HepG2 (cell line): ENCODE measurements around the gene GPR137. TPM values are rescaled to one million over a fixed set of nuclear protein-coding genes. Genes with fewer than 3 reads are reported as not detected.

Experiments
- AGO2 ChIP-seq: fragments of 200-400 bp; formaldehyde crosslinking; optimal IDR thresholded peaks from 2 replicates; pipeline ENCODE3; 2017; ENCODE audit warnings: mild to moderate bottlenecking, low read depth, low read length, moderate library complexity
- AKAP8 ChIP-seq: sonication (generic); formaldehyde crosslinking; IDR thresholded peaks from 2 replicates; pipeline ENCODE4 v1.5.1; 2020; ENCODE audit warnings: mild to moderate bottlenecking, missing genetic modification reagents
- GZF1 ChIP-seq: sonication (generic); formaldehyde crosslinking; IDR thresholded peaks from 2 replicates; pipeline ENCODE4 v1.5.1; 2020; ENCODE audit warnings: mild to moderate bottlenecking, missing genetic modification reagents
- HNRNPK ChIP-seq: fragments of 200-400 bp; formaldehyde crosslinking; IDR thresholded peaks from 2 replicates; pipeline ENCODE4 v1.6.1; 2018; ENCODE audit warnings: low read length, low read depth, moderate library complexity, mild to moderate bottlenecking; ENCODE audit not compliant: poor library complexity, severe bottlenecking
- IRF1 ChIP-seq: sonication (generic); formaldehyde crosslinking; IDR thresholded peaks from 2 replicates; pipeline ENCODE4 v1.4.0; 2020; ENCODE audit warnings: low read depth, mild to moderate bottlenecking, missing genetic modification reagents
- KAT8 ChIP-seq: IDR thresholded peaks from 2 replicates; pipeline ENCODE4 v1.6.1; 2016; ENCODE audit warnings: missing genetic modification reagents, missing compliant biosample characterization
- MED8 ChIP-seq: sonication (generic); formaldehyde crosslinking; IDR thresholded peaks from 2 replicates; pipeline ENCODE4 v1.8.1; 2023; ENCODE audit warnings: mild to moderate bottlenecking, missing genetic modification reagents; ENCODE audit not compliant: insufficient replicate concordance
- NBN ChIP-seq: fragments of 450-650 bp; conservative IDR thresholded peaks from 2 replicates; pipeline ENCODE4 v1.6.1; 2017
- RBFOX2 ChIP-seq: fragments of 200-400 bp; formaldehyde crosslinking; IDR thresholded peaks from 2 replicates; pipeline ENCODE4 v1.6.1; 2017; ENCODE audit warnings: low read depth, mild to moderate bottlenecking, low read length
- SAFB2 ChIP-seq: sonication (generic); formaldehyde crosslinking; IDR thresholded peaks from 2 replicates; pipeline ENCODE4 v1.5.1; 2020; ENCODE audit warnings: missing genetic modification reagents, low read depth, mild to moderate bottlenecking, borderline replicate concordance
- SKI ChIP-seq: fragments of 450-650 bp; IDR thresholded peaks from one replicate; pipeline ENCODE4 v1.6.1; 2018; ENCODE audit warnings: mild to moderate bottlenecking; ENCODE audit not compliant: partially characterized antibody
- ZBTB7A ChIP-seq: sonication (generic); formaldehyde crosslinking; IDR thresholded peaks from 2 replicates; pipeline ENCODE4 v1.8.0; 2022; ENCODE audit warnings: mild to moderate bottlenecking, missing genetic modification reagents
- ZKSCAN1 ChIP-seq: fragments of 150-350 bp; IDR thresholded peaks from 2 replicates; pipeline ENCODE4 v1.6.1; 2014; ENCODE audit warnings: low read length
- ZNF224 ChIP-seq: sonication (generic); formaldehyde crosslinking; IDR thresholded peaks from 2 replicates; pipeline ENCODE4 v1.5.0; 2020; ENCODE audit warnings: mild to moderate bottlenecking, missing genetic modification reagents
- ZNF549 ChIP-seq: sonication (generic); formaldehyde crosslinking; IDR thresholded peaks from 2 replicates; pipeline ENCODE4 v1.5.0; 2020; ENCODE audit warnings: missing genetic modification reagents
- ZNF737 ChIP-seq: sonication (generic); formaldehyde crosslinking; IDR thresholded peaks from 2 replicates; pipeline ENCODE4 v1.5.0; 2020; ENCODE audit warnings: missing genetic modification reagents, mild to moderate bottlenecking, borderline replicate concordance
- polyA plus RNA-seq, 8 experiments: library from polyadenylated mRNA; depleted of rRNA in 3 of 8; stranded (reverse) in 7 of 8; unstranded in 1 of 8; fragments of >200 nt; fragmentation: Illumina TruSeq in 4 of 8; extraction: Trizol in 4 of 8; gene quantifications; 2 replicates each; pipeline versions ENCODE4 v1.2.1 to v1.2.3, GENCODE V29; 2011 to 2016; ENCODE audit warnings: low read depth in 4 of 8, missing spikeins in 1 of 8, mixed read lengths in 1 of 8; ENCODE audit not compliant: insufficient read depth in 1 of 8
- total RNA-seq, 5 experiments: library from RNA; depleted of rRNA; stranded (reverse); fragments of >200 nt; fragmentation: Illumina TruSeq; extraction: Trizol; gene quantifications; 2 replicates each; pipeline ENCODE4 v1.2.3, GENCODE V29; 2016; ENCODE audit warnings: low read depth in 1 of 5
- TF ChIP-seq, protein P1 (sequence below): sonication (generic); formaldehyde crosslinking; conservative IDR thresholded peaks from 2 replicates; pipeline ENCODE4 v1.4.0; 2020; ENCODE audit warnings: missing genetic modification reagents
- TF ChIP-seq, protein P2 (sequence below): IDR thresholded peaks from 2 replicates; pipeline ENCODE4 v1.6.1; 2016; ENCODE audit warnings: missing compliant biosample characterization, missing genetic modification reagents, borderline replicate concordance
- TF ChIP-seq, protein P3 (sequence below): sonication (generic); formaldehyde crosslinking; IDR thresholded peaks from 2 replicates; pipeline ENCODE4 v1.4.0; 2020; ENCODE audit warnings: missing genetic modification reagents
- TF ChIP-seq, protein P4 (sequence below): sonication (generic); formaldehyde crosslinking; IDR thresholded peaks from 2 replicates; pipeline ENCODE4 v1.4.0; 2020; ENCODE audit warnings: missing genetic modification reagents

GPR137 gene
- total and polyA plus RNA-seq, 2 of the 13 experiments (the other 11 are each of a cell fraction or from before 2014, with no cell fraction given): 8.5 to 13.2 TPM

- TF ChIP-seq, protein P1, sequence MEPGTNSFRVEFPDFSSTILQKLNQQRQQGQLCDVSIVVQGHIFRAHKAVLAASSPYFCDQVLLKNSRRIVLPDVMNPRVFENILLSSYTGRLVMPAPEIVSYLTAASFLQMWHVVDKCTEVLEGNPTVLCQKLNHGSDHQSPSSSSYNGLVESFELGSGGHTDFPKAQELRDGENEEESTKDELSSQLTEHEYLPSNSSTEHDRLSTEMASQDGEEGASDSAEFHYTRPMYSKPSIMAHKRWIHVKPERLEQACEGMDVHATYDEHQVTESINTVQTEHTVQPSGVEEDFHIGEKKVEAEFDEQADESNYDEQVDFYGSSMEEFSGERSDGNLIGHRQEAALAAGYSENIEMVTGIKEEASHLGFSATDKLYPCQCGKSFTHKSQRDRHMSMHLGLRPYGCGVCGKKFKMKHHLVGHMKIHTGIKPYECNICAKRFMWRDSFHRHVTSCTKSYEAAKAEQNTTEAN: 0 out of 2 replicates have a peak, but pooled peaks have one; percentile 2
- TF ChIP-seq ZNF737 (no peak), HNRNPK (no peak), ZKSCAN1 (no peak), GZF1 (no peak), NBN (no peak), KAT8 (CRISPR knock-in tag) (0 out of 2 replicates have a peak, but pooled peaks have one; percentile 9), SKI (no peak), ZNF549 (no peak), ZNF224 (CRISPR knock-in tag) (no peak), MED8 (CRISPR knock-in tag) (no peak), AGO2 (peak; percentile 63), AKAP8 (CRISPR knock-in tag) (0 out of 2 replicates have a peak, but pooled peaks have one; percentile 66), IRF1 (no peak), SAFB2 (CRISPR knock-in tag) (no peak), ZBTB7A (CRISPR knock-in tag) (no peak), RBFOX2 (peak; percentile 86)
- TF ChIP-seq, protein P2, sequence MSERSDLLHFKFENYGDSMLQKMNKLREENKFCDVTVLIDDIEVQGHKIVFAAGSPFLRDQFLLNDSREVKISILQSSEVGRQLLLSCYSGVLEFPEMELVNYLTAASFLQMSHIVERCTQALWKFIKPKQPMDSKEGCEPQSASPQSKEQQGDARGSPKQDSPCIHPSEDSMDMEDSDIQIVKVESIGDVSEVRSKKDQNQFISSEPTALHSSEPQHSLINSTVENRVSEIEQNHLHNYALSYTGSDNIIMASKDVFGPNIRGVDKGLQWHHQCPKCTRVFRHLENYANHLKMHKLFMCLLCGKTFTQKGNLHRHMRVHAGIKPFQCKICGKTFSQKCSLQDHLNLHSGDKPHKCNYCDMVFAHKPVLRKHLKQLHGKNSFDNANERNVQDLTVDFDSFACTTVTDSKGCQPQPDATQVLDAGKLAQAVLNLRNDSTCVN (CRISPR knock-in tag): no peak
- TF ChIP-seq, protein P3, sequence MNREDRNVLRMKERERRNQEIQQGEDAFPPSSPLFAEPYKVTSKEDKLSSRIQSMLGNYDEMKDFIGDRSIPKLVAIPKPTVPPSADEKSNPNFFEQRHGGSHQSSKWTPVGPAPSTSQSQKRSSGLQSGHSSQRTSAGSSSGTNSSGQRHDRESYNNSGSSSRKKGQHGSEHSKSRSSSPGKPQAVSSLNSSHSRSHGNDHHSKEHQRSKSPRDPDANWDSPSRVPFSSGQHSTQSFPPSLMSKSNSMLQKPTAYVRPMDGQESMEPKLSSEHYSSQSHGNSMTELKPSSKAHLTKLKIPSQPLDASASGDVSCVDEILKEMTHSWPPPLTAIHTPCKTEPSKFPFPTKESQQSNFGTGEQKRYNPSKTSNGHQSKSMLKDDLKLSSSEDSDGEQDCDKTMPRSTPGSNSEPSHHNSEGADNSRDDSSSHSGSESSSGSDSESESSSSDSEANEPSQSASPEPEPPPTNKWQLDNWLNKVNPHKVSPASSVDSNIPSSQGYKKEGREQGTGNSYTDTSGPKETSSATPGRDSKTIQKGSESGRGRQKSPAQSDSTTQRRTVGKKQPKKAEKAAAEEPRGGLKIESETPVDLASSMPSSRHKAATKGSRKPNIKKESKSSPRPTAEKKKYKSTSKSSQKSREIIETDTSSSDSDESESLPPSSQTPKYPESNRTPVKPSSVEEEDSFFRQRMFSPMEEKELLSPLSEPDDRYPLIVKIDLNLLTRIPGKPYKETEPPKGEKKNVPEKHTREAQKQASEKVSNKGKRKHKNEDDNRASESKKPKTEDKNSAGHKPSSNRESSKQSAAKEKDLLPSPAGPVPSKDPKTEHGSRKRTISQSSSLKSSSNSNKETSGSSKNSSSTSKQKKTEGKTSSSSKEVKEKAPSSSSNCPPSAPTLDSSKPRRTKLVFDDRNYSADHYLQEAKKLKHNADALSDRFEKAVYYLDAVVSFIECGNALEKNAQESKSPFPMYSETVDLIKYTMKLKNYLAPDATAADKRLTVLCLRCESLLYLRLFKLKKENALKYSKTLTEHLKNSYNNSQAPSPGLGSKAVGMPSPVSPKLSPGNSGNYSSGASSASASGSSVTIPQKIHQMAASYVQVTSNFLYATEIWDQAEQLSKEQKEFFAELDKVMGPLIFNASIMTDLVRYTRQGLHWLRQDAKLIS (CRISPR knock-in tag): no peak
- TF ChIP-seq, protein P4, sequence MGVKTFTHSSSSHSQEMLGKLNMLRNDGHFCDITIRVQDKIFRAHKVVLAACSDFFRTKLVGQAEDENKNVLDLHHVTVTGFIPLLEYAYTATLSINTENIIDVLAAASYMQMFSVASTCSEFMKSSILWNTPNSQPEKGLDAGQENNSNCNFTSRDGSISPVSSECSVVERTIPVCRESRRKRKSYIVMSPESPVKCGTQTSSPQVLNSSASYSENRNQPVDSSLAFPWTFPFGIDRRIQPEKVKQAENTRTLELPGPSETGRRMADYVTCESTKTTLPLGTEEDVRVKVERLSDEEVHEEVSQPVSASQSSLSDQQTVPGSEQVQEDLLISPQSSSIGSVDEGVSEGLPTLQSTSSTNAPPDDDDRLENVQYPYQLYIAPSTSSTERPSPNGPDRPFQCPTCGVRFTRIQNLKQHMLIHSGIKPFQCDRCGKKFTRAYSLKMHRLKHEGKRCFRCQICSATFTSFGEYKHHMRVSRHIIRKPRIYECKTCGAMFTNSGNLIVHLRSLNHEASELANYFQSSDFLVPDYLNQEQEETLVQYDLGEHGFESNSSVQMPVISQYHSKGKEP (CRISPR knock-in tag): no peak
These were observed at the start of gene GPR137 (continued) for GRCh38 chr11:64284962-64285884.
